MM.1S (cell line): ENCODE data around the gene KCNIP4.

Source experiments
- DNase-seq: peaks from one replicate; pipeline ENCODE4 v3.0.0-alpha.2; 2015
- H2AFZ ChIP-seq: fragments of 300-600 bp; sonication (generic); 2 replicates; pipeline ENCODE4 v1.6.0; 2016; ENCODE audit warnings: antibody characterized with exemption, low read length
- H3F3A ChIP-seq: fragments of 300-600 bp; sonication (generic); 2 replicates; pipeline ENCODE4 v1.6.1; 2016; ENCODE audit warnings: mild to moderate bottlenecking, antibody characterized with exemption, low read length, moderate library complexity, mixed read lengths; ENCODE audit not compliant: insufficient read depth
- H3K27ac ChIP-seq: fragments of 300-600 bp; sonication (generic); 2 replicates; pipeline ENCODE4 v1.5.1; 2016; ENCODE audit warnings: mild to moderate bottlenecking, low read length
- H3K27me3 ChIP-seq: fragments of 300-600 bp; sonication (generic); replicated peaks from 2 replicates; pipeline ENCODE4 v1.6.0; 2016; ENCODE audit warnings: low read length; ENCODE audit not compliant: insufficient read depth
- H3K36me3 ChIP-seq: fragments of 300-600 bp; sonication (generic); replicated peaks from 2 replicates; pipeline ENCODE4 v1.6.1; 2016; ENCODE audit warnings: mild to moderate bottlenecking, low read length, mixed read lengths; ENCODE audit not compliant: insufficient read depth
- H3K4me1 ChIP-seq: fragments of 300-600 bp; sonication (generic); 2 replicates; pipeline ENCODE4 v1.6.1; 2016; ENCODE audit warnings: low read length, mixed read lengths
- H3K4me2 ChIP-seq: fragments of 300-600 bp; sonication (generic); 2 replicates; pipeline ENCODE4 v1.6.0; 2016; ENCODE audit warnings: low read depth, low read length
- H3K4me3 ChIP-seq: fragments of 300-600 bp; sonication (generic); 2 replicates; pipeline ENCODE4 v1.5.1; 2016; ENCODE audit warnings: low read length, mixed read lengths
- H3K79me2 ChIP-seq: fragments of 300-600 bp; sonication (generic); 2 replicates; pipeline ENCODE4 v1.6.1; 2016; ENCODE audit warnings: mixed run types, low read length, mixed read lengths
- H3K9ac ChIP-seq: fragments of 300-600 bp; sonication (generic); 2 replicates; pipeline ENCODE4 v1.6.1; 2016; ENCODE audit warnings: low read length, mixed read lengths
- H3K9me2 ChIP-seq: fragments of 300-600 bp; sonication (generic); replicated peaks from 2 replicates; pipeline ENCODE4 v1.6.1; 2016; ENCODE audit warnings: mild to moderate bottlenecking, low read length, mixed read lengths; ENCODE audit not compliant: insufficient read depth
- H3K9me3 ChIP-seq: fragments of 300-600 bp; sonication (generic); replicated peaks from 2 replicates; pipeline ENCODE4 v1.6.1; 2016; ENCODE audit warnings: mild to moderate bottlenecking, low read length, mixed read lengths; ENCODE audit not compliant: insufficient read depth
- H4K20me1 ChIP-seq: fragments of 300-600 bp; sonication (generic); 2 replicates; pipeline ENCODE4 v1.6.1; 2016; ENCODE audit warnings: mild to moderate bottlenecking, low read length, moderate library complexity, mixed read lengths; ENCODE audit not compliant: insufficient read depth
- EZH2 ChIP-seq: fragments of 300-600 bp; sonication (generic); optimal IDR thresholded peaks from 2 replicates; pipeline ENCODE3; 2017; ENCODE audit warnings: low read depth, mild to moderate bottlenecking, antibody characterized with exemption, low read length, mixed read lengths
- EZH2phosphoT487 ChIP-seq: fragments of 300-600 bp; sonication (generic); IDR thresholded peaks from 2 replicates; pipeline ENCODE4 v1.6.1; 2018; ENCODE audit warnings: antibody characterized with exemption, low read length
- TF ChIP-seq, protein P1 (sequence below): fragments of 300-600 bp; sonication (generic); IDR thresholded peaks from 2 replicates; pipeline ENCODE4 v1.5.1; 2016; ENCODE audit warnings: antibody characterized with exemption, low read length, mixed read lengths

The KCNIP4 gene

DNA sequence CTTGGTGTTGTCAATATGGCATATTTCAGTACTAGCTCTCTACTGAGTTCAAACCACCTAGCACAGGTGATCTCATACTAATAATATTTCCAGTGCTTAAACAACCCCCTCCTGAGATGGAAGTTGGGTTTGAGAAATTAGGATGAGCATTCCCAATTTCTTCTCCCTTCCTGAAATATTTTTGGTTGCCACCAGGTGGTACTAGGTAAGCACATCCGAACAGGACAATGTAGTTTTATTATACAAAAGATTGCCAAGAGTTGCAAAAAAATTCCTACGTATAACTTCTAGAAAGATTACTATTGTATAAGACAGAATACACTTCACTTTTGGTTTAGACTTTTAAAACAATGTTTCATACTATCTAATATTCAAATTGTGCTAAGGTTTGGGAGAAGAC, 763.8 kb downstream of the KCNIP4 start:
- Histone ChIP-seq H3K9me3 (no peaks in the 10 kb centered on the region), H3K79me2 (no peaks in the 10 kb centered on the region), H4K20me1 (no peaks in the 10 kb centered on the region), H3K27ac (no peak overlapping the region), H3K9me2 (no peaks in the 10 kb centered on the region), H3K27me3 (no peaks in the 10 kb centered on the region), H2AFZ (no peak overlapping the region), H3F3A (no peaks in the 10 kb centered on the region), H3K4me1 (no peaks in the 10 kb centered on the region), H3K9ac (no peak overlapping the region), H3K4me2 (no peak overlapping the region), H3K36me3 (no peaks in the 10 kb centered on the region), H3K4me3 (no peak overlapping the region)
- no peak for TF ChIP-seq EZH2
- no peak for TF ChIP-seq EZH2phosphoT487
- TF ChIP-seq, protein P1, sequence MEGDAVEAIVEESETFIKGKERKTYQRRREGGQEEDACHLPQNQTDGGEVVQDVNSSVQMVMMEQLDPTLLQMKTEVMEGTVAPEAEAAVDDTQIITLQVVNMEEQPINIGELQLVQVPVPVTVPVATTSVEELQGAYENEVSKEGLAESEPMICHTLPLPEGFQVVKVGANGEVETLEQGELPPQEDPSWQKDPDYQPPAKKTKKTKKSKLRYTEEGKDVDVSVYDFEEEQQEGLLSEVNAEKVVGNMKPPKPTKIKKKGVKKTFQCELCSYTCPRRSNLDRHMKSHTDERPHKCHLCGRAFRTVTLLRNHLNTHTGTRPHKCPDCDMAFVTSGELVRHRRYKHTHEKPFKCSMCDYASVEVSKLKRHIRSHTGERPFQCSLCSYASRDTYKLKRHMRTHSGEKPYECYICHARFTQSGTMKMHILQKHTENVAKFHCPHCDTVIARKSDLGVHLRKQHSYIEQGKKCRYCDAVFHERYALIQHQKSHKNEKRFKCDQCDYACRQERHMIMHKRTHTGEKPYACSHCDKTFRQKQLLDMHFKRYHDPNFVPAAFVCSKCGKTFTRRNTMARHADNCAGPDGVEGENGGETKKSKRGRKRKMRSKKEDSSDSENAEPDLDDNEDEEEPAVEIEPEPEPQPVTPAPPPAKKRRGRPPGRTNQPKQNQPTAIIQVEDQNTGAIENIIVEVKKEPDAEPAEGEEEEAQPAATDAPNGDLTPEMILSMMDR, result no peak
- DNase-seq, result no peak

DNA sequence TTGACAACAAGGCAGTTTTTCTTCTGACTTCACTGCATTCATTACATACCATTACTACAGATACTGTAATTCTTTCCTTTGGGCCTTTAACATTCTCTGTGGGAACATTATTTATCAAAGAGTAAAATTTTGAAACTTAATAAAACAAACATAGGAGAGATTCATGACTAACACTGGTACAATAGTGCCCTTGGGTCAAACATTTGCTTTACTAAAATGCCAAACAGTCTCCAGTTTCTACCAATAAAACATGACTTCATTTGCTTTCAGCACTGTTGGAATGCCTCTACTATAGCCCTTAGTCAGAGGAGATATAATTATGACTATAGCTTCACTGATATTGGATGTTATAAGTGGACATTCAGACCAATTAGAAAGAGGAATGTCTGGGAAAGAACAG, 766.9 kb downstream of the KCNIP4 start:
- Histone ChIP-seq H3K4me3 (no peak overlapping the region), H3K9me3 (no peaks in the 10 kb centered on the region), H2AFZ (no peak overlapping the region), H3K36me3 (no peaks in the 10 kb centered on the region), H3K9me2 (no peaks in the 10 kb centered on the region), H3K9ac (no peak overlapping the region), H3F3A (no peaks in the 10 kb centered on the region), H4K20me1 (no peaks in the 10 kb centered on the region), H3K79me2 (no peaks in the 10 kb centered on the region), H3K27ac (no peak overlapping the region), H3K4me1 (no peaks in the 10 kb centered on the region), H3K4me2 (no peak overlapping the region), H3K27me3 (no peaks in the 10 kb centered on the region)
- TF ChIP-seq EZH2 (no peak), EZH2phosphoT487 (no peak)
- TF ChIP-seq, protein P1, result no peak
- DNase-seq, result no peak

GRCh38 chr4:21177871-21178270, 770.7 kb downstream of the KCNIP4 start:
- Histone ChIP-seq H2AFZ (no peak overlapping the region), H3K36me3 (no peaks in the 10 kb centered on the region), H3K27ac (no peak overlapping the region), H3K9me3 (no peaks in the 10 kb centered on the region), H3K4me3 (no peak overlapping the region), H3K79me2 (no peaks in the 10 kb centered on the region), H3K27me3 (no peaks in the 10 kb centered on the region), H3F3A (no peaks in the 10 kb centered on the region), H4K20me1 (no peaks in the 10 kb centered on the region), H3K4me2 (no peak overlapping the region), H3K9me2 (no peaks in the 10 kb centered on the region), H3K9ac (no peak overlapping the region), H3K4me1 (no peaks in the 10 kb centered on the region)
- TF ChIP-seq EZH2 (no peak), EZH2phosphoT487 (no peak)
- TF ChIP-seq, protein P1, result no peak
- DNase-seq, result no peak
